HCT116 (cell line): ENCODE results near the gene PRSS57. TPM values are rescaled to one million over a fixed set of nuclear protein-coding genes. Genes with fewer than 3 reads are reported as not detected.
"Not testable (repeated sequence)": the region's sequence is repeated elsewhere in the genome, so short reads cannot be mapped to it uniquely, and the experiment has no call there.

Experiments
- ATAC-seq: fragments of 200-7000 bp; cut with Tn5 transposase; 2 replicates; pipeline ENCODE4 v1.9.1; 2020; ENCODE audit warnings: mild to moderate bottlenecking, moderate library complexity
- BruUV-seq: library from RNA; stranded (reverse); fragments of 400-500 nt; replicated peaks from 2 replicates; lab custom pipeline; 2021; lab: Mats Ljungman, UMichigan
- CTCF ChIA-PET: fragments of 300-600 bp; sonication (Branson Sonifier 250); formaldehyde crosslinking; loops from one replicate; lab custom pipeline; 2021; ENCODE audit warnings: antibody characterized with exemption; lab: Charles Lee
- POLR2A ChIA-PET: fragments of 300-600, 350-600 bp; sonication (Branson Sonifier 250); formaldehyde crosslinking; loops from one replicate; lab custom pipeline; 2021; ENCODE audit warnings: antibody characterized with exemption; lab: Charles Lee
- RAD21 ChIA-PET, 2 experiments: fragments of 300-600 bp; sonication (Branson Sonifier 250); formaldehyde crosslinking; loops; one replicate each; lab custom pipeline; 2023; ENCODE audit warnings: low total read pairs in 2 of 2; ENCODE audit not compliant: uncharacterized antibody in 2 of 2, unreplicated experiment in 2 of 2, low non-redundant PET in 1 of 2; lab: Charles Lee
- DNase-seq: peaks from one replicate; pipeline ENCODE4 v3.0.0-alpha.2; 2010; ENCODE audit warnings: low read depth, low spot score
- H2AFZ ChIP-seq: fragments of 200-600 bp; shearing (Covaris generic), sonication (generic); 2 replicates; pipeline ENCODE4 v1.6.1; 2017; ENCODE audit warnings: low read depth, mixed run types, mixed read lengths, antibody characterized with exemption, low read length; ENCODE audit not compliant: poor library complexity, severe bottlenecking
- H3K27ac ChIP-seq: 2 replicates; pipeline ENCODE4 v1.5.1; 2012; ENCODE audit warnings: low read depth, low read length
- H3K27me3 ChIP-seq: fragments of 200-600 bp; sonication (generic); 2 replicates; pipeline ENCODE4 v1.6.1; 2016; ENCODE audit warnings: mixed run types, low read length, mixed read lengths; ENCODE audit not compliant: insufficient read depth
- H3K36me3 ChIP-seq, 2 experiments: fragments of 200-500 bp in 1 of 2; fragments of 200-600 bp in 1 of 2; sonication (Bioruptor generic) in 1 of 2; sonication (generic) in 1 of 2; 2 replicates each; pipeline versions ENCODE4 v1.5.1 to v1.6.1; 2014 to 2016; ENCODE audit warnings: low read length in 2 of 2, inconsistent platforms in 1 of 2, mixed read lengths in 1 of 2, mixed run types in 1 of 2; ENCODE audit not compliant: insufficient read depth in 2 of 2, control insufficient read depth in 1 of 2
- H3K4me1 ChIP-seq, 2 experiments: fragments of 200-600 bp in 1 of 2; sonication (generic) in 1 of 2; 2 replicates each; pipeline versions ENCODE4 v1.5.1 to v1.6.1; 2012 to 2017; ENCODE audit warnings: low read length in 2 of 2, inconsistent platforms in 1 of 2, mild to moderate bottlenecking in 1 of 2, mixed read lengths in 1 of 2, mixed run types in 1 of 2, moderate library complexity in 1 of 2; ENCODE audit not compliant: insufficient read depth in 2 of 2, control insufficient read depth in 1 of 2
- H3K4me2 ChIP-seq: fragments of 200-600 bp; sonication (generic); 2 replicates; pipeline ENCODE4 v1.6.1; 2017; ENCODE audit warnings: mixed run types, low read length, mixed read lengths
- H3K4me3 ChIP-seq, 2 experiments: fragments of 200-600 bp in 1 of 2; sonication (generic) in 1 of 2; replicated peaks in 1 of 2; 2 replicates each; pipeline ENCODE4 v1.5.1; 2011 to 2016; ENCODE audit warnings: low read length in 2 of 2, control low read depth in 1 of 2, low read depth in 1 of 2, mild to moderate bottlenecking in 1 of 2, mixed read lengths in 1 of 2, mixed run types in 1 of 2
- H3K79me2 ChIP-seq: fragments of 200-600 bp; sonication (generic); 2 replicates; pipeline ENCODE4 v1.6.1; 2017; ENCODE audit warnings: mild to moderate bottlenecking, mixed run types, low read length, moderate library complexity, mixed read lengths; ENCODE audit not compliant: insufficient read depth
- H3K9ac ChIP-seq: fragments of 200-600 bp; sonication (generic); 2 replicates; pipeline ENCODE4 v1.6.1; 2016; ENCODE audit warnings: low read length, mixed read lengths
- H3K9me2 ChIP-seq: fragments of 200-600 bp; sonication (generic), shearing (Covaris generic); 2 replicates; pipeline ENCODE4 v1.6.1; 2017; ENCODE audit warnings: mixed run types, mild to moderate bottlenecking, moderate library complexity; ENCODE audit not compliant: insufficient read depth
- H3K9me3 ChIP-seq, 2 experiments: fragments of 200-500 bp in 1 of 2; fragments of 200-600 bp in 1 of 2; sonication (Bioruptor generic) in 1 of 2; sonication (generic) in 1 of 2; 2 replicates each; pipeline ENCODE4 v1.6.1; 2014 to 2017; ENCODE audit warnings: low read length in 2 of 2, mixed read lengths in 2 of 2, inconsistent platforms in 1 of 2, low read depth in 1 of 2, mild to moderate bottlenecking in 1 of 2, mixed run types in 1 of 2, moderate library complexity in 1 of 2; ENCODE audit not compliant: control insufficient read depth in 1 of 2, insufficient read depth in 1 of 2
- H4K20me1 ChIP-seq: fragments of 200-600 bp; sonication (generic), shearing (Covaris generic); 2 replicates; pipeline ENCODE4 v1.6.1; 2017; ENCODE audit warnings: mixed run types, mild to moderate bottlenecking, moderate library complexity; ENCODE audit not compliant: insufficient read depth
- CBX3 ChIP-seq: IDR thresholded peaks from 2 replicates; pipeline ENCODE4 v1.6.1; 2012; ENCODE audit warnings: low read depth
- EGR1 ChIP-seq: IDR thresholded peaks from 2 replicates; pipeline ENCODE4 v1.6.1; 2012; ENCODE audit warnings: low read depth
- FOSL1 ChIP-seq: IDR thresholded peaks from 2 replicates; pipeline ENCODE4 v1.6.1; 2012; ENCODE audit warnings: low read depth
- MAX ChIP-seq: IDR thresholded peaks from 2 replicates; pipeline ENCODE4 v1.6.1; 2012
- POLR2AphosphoS5 ChIP-seq: IDR thresholded peaks from 2 replicates; pipeline ENCODE4 v1.6.1; 2011; ENCODE audit warnings: mild to moderate bottlenecking, low read depth, low read length, moderate library complexity
- intact Hi-C: fragments of 100-400 bp; cut with micrococcal nuclease; formaldehyde crosslinking; loops from 2 replicates; pipeline ENCODE4 v1.10.0; 2022
- total RNA-seq: library from RNA; stranded (reverse); gene quantifications from one replicate; pipeline ENCODE4 v1.2.1, GENCODE V29; 2021; ENCODE audit not compliant: unreplicated experiment
- TF ChIP-seq, protein P1 (sequence below): IDR thresholded peaks from 2 replicates; pipeline ENCODE4 v1.6.1; 2012

PRSS57 gene
- total RNA-seq, 1 experiment from 2014 or later = not detected

GRCh38 chr19:703329-703650, 8.0 kb upstream of the PRSS57 start:
- Histone ChIP-seq H3K79me2 (no peaks in the 10 kb centered on the region), H3K4me2 (peak overlapping the region; percentile 71), H3K4me1 (peaks cover 14 to 24% of the 10 kb centered on the region in 2 experiments), H3K27ac (peak overlapping the region; percentile 64), H3K36me3 (no peaks in the 10 kb centered on the region), H3K4me3 (peak overlapping the region; percentile 46 to 54), H3K9me2 (no peaks in the 10 kb centered on the region), H3K9ac (peak overlapping the region; percentile 27; the same call in 1 of the 2 replicates), H3K9me3 (no peaks in the 10 kb centered on the region), H2AFZ (no peak overlapping the region), H3K27me3 (no peaks in the 10 kb centered on the region), H4K20me1 (no peaks in the 10 kb centered on the region)
- TSS peak; percentile 80 for BruUV-seq
- RAD21 ChIA-PET = interaction anchor here in 1 of 2 experiments (0.7 kb wide), 1 partner anchor 127 kb away, joined by 3 read pairs; no protein-coding TSS in a partner anchor
- 0 out of 2 replicates have a peak, but pooled peaks have one; percentile 0 for ATAC-seq
- POLR2A ChIA-PET = interaction anchor here (0.5 to 2.3 kb wide), 6 partner anchors 22 to 132 kb away, joined by 4 to 10 read pairs (median 5); partner anchors contain the start of gene FSTL3
- DNase-seq = no peak
- CTCF ChIA-PET = no interaction called here
- TF ChIP-seq EGR1 = no peak
- TF ChIP-seq, protein P1, sequence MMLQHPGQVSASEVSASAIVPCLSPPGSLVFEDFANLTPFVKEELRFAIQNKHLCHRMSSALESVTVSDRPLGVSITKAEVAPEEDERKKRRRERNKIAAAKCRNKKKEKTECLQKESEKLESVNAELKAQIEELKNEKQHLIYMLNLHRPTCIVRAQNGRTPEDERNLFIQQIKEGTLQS = no peak
- TF ChIP-seq MAX = no peak
- TF ChIP-seq POLR2AphosphoS5 = no peak
- TF ChIP-seq CBX3 = no peak
- TF ChIP-seq FOSL1 = no peak
- intact Hi-C loops = loop anchor here (1.0 kb wide), 1 partner anchor 23 kb away; no protein-coding TSS in a partner anchor

- H3K36me3 ChIP-seq, CTCF ChIA-PET, H4K20me1 ChIP-seq, H3K27me3 ChIP-seq, H3K9me2 ChIP-seq, H3K27ac ChIP-seq, H3K9ac ChIP-seq, BruUV-seq, H3K79me2 ChIP-seq, ATAC-seq, H3K9me3 ChIP-seq, DNase-seq, H2AFZ ChIP-seq: not testable (repeated sequence)
- Histone ChIP-seq H3K4me3 (peak overlapping the region; percentile 46 to 54; a peak in 3 of 4 replicates), H3K4me2 (peak overlapping the region; percentile 71), H3K4me1 (peaks cover 10 to 19% of the 10 kb centered on the region in 2 experiments; a peak in 3 of 4 replicates)
- ChIA-PET POLR2A (interaction anchor here (0.5 to 2.3 kb wide), 2 partner anchors 24 to 99 kb away, joined by 4 to 10 read pairs; no protein-coding TSS in a partner anchor), RAD21 (interaction anchor here in 1 of 2 experiments (0.8 kb wide), 1 partner anchor 33 kb away, joined by 3 read pairs; no protein-coding TSS in a partner anchor)
- intact Hi-C loops = loop anchor here (1.0 kb wide), 1 partner anchor 23 kb away; no protein-coding TSS in a partner anchor
Measured at GRCh38 chr19:702847-703246, 7.6 kb upstream of the PRSS57 start.

GRCh38 chr19:699885-700284, 4.6 kb upstream of the PRSS57 start:
- H3K79me2 ChIP-seq, H2AFZ ChIP-seq, H4K20me1 ChIP-seq, H3K9ac ChIP-seq, RAD21 ChIA-PET, intact Hi-C loops, POLR2A ChIA-PET, H3K27ac ChIP-seq, BruUV-seq, H3K9me2 ChIP-seq, H3K4me2 ChIP-seq, ATAC-seq, H3K36me3 ChIP-seq, DNase-seq, CTCF ChIA-PET, H3K4me3 ChIP-seq, H3K9me3 ChIP-seq, H3K27me3 ChIP-seq: not testable (repeated sequence)
- peaks cover 6 to 14% of the 10 kb centered on the region in 2 experiments; a peak in 3 of 4 replicates for H3K4me1 ChIP-seq

DNA sequence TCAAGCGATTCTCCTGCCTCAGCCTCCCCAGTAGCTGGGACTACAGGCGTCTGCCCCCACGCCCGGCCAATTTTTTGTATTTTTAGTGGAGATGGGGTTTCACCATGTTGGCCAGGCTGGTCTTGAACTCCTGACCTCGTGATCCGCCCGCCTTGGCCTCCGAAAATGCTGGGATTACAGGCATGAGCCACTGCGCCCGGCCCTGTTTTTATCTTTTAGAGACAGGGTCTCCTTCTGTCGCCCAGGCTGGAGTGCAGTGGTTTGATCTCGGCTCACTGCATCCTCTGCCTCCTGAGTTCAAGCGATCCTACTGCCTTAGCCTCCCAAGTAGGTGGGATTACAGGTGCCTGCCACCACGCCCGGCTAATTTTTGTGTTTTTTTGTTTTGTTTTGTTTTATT, 3.3 kb upstream of the PRSS57 start:
- H3K4me1 ChIP-seq, ATAC-seq, DNase-seq, H3K79me2 ChIP-seq, CTCF ChIA-PET, RAD21 ChIA-PET, H4K20me1 ChIP-seq, H3K4me3 ChIP-seq, H3K9me3 ChIP-seq, BruUV-seq, H3K27me3 ChIP-seq, H3K36me3 ChIP-seq, H3K9me2 ChIP-seq, H3K4me2 ChIP-seq, H3K9ac ChIP-seq, H3K27ac ChIP-seq, H2AFZ ChIP-seq, intact Hi-C loops: not testable (repeated sequence)
- POLR2A ChIA-PET = interaction anchor here (2.0 kb wide), 1 partner anchor 18 kb away, joined by 10 read pairs; no protein-coding TSS in a partner anchor
